GM12872 (cell line): Measurements from ENCODE around the gene ABR.

ENCODE experiments used
- TF ChIP-seq, protein P1 (sequence below): IDR thresholded peaks from 3 replicates; pipeline ENCODE4 v1.5.1; 2011; ENCODE audit warnings: low read depth, mild to moderate bottlenecking, low read length, moderate library complexity; ENCODE audit not compliant: insufficient read depth

ABR gene

GRCh38 chr17:1003972-1004768 lies 175.6 kb downstream of the ABR start:
- TF ChIP-seq, protein P1, sequence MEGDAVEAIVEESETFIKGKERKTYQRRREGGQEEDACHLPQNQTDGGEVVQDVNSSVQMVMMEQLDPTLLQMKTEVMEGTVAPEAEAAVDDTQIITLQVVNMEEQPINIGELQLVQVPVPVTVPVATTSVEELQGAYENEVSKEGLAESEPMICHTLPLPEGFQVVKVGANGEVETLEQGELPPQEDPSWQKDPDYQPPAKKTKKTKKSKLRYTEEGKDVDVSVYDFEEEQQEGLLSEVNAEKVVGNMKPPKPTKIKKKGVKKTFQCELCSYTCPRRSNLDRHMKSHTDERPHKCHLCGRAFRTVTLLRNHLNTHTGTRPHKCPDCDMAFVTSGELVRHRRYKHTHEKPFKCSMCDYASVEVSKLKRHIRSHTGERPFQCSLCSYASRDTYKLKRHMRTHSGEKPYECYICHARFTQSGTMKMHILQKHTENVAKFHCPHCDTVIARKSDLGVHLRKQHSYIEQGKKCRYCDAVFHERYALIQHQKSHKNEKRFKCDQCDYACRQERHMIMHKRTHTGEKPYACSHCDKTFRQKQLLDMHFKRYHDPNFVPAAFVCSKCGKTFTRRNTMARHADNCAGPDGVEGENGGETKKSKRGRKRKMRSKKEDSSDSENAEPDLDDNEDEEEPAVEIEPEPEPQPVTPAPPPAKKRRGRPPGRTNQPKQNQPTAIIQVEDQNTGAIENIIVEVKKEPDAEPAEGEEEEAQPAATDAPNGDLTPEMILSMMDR, result no peak

- TF ChIP-seq, protein P1, result no peak
These were observed 176.2 kb downstream of the ABR start for GRCh38 chr17:1003633-1003971.

DNA sequence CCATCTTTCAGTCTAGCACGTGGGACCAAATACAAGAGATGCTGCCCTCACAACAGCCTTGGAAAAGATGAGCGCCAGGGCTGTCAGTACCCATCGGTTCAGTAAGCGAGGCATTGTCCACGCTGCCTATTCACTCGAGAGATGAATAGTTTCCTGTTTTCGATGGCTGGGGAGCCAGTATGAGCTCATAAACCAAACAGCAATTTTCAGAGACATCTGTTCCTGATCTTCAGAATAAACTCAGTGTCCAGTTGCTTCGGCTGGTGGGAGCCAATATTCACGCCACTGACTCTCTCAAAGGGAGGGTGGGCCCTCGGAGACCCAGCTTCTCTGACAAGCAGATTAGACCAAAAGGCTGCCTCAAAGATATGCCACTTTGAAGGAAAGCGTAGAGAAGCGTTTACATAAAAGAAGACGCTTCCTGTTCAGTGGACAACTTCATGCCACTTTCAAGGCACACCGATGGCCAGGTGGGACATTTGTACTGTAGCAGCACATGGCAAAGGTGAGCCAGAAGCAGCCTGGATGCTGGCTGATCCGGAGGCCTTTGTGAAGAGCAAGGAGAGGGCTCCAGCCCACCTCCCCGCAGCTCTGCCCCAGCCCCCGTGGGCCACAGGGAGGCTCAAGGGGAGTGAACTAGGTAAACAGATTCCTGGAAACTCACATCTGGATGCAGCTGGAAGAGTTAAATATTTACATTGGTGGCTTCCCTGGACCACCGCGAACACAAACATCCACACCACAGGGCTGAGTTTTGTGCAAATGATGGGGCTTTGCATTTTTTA lies 176.8 kb downstream of the ABR start:
- TF ChIP-seq, protein P1, result no peak

- TF ChIP-seq, protein P1, result no peak
These were observed 177.4 kb downstream of the ABR start for GRCh38 chr17:1002412-1002753.

GRCh38 chr17:1001640-1002411 lies 178.0 kb downstream of the ABR start:
- TF ChIP-seq, protein P1, result no peak

DNA sequence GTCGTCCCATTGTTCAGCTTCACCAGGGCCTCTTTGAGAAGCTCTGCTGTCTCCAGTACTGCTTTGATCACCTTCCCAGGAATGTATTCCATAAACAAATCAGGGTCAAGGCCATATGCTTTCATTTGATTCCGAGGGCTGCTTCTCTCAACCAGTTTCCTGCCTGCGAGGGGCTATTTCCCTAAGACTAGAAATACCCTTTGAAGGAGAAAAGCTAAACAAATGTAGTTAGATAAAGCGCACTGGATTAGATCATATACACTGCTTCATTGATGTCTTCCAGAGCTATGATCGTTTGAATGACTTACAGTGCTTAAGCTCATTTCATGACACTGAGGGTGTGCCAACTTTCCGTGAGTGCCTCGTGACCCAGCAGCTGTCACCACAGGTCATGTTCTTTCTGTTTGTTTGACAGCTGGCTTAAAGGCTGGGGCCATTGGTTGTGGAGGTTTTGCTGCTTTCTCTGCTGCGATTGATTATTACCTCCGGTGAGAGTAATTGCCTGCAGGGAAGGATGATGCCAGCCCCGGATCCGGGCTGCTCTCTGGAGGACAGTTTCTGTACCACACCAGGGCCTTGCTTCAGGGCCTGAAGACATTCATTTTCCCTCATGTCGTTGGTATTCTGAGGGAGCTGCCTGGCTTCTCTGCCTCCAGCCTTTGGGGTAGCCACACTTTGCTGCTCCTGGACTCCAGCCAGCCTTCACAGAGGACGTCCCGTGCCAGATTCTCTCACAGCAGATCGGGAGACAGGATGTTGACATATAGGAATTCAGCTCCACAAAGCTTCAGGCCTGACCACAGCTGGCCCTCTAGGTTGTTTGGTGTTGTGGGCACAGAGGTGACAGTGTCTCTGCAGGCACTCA lies 179.0 kb downstream of the ABR start:
- TF ChIP-seq, protein P1, result no peak
